Kidney (tissue), 14 donors: Measurements from ENCODE around the gene USH1C. TPM values are rescaled to one million over a fixed set of nuclear protein-coding genes. Genes with fewer than 3 reads are reported as not detected.

Source experiments
- DNase-seq, 5 donors: peaks; one replicate each; pipeline ENCODE4 v3.0.0-alpha.2; 2013 to 2020
- FAIRE-seq: peaks from 2 replicates; lab custom pipeline; 2012; peaks lifted over from hg19 to GRCh38; lab: Jason Lieb, UNC
- H3K27ac ChIP-seq, 2 donors: one replicate each; pipeline ENCODE4 v1.7.0; 2013; ENCODE audit warnings: low read depth in 2 of 2, low read length in 2 of 2, inconsistent platforms in 1 of 2
- H3K27me3 ChIP-seq: one replicate; pipeline ENCODE4 v1.7.1; 2013; ENCODE audit warnings: low read length, inconsistent platforms; ENCODE audit not compliant: control insufficient read depth, insufficient read depth
- H3K36me3 ChIP-seq, 3 donors: one replicate each; pipeline versions ENCODE4 v1.7.0 to v1.7.1; 2013; ENCODE audit warnings: low read length in 3 of 3, control low read depth in 1 of 3, inconsistent platforms in 1 of 3; ENCODE audit not compliant: insufficient read depth in 3 of 3, control insufficient read depth in 2 of 3
- H3K4me1 ChIP-seq, 3 donors: one replicate each; pipeline versions ENCODE4 v1.7.0 to v1.7.1; 2013; ENCODE audit warnings: low read length in 3 of 3, inconsistent platforms in 1 of 3, low read depth in 1 of 3; ENCODE audit not compliant: control insufficient read depth in 2 of 3, insufficient read depth in 2 of 3
- H3K4me3 ChIP-seq, 3 donors: one replicate each; pipeline versions ENCODE4 v1.7.0 to v1.8.1; 2013; ENCODE audit warnings: low read length in 3 of 3, control low read depth in 1 of 3, inconsistent platforms in 1 of 3
- H3K9ac ChIP-seq, 3 donors: one replicate each; pipeline versions ENCODE4 v1.7.0 to v1.7.1; 2013; ENCODE audit warnings: low read length in 3 of 3, control low read depth in 1 of 3, inconsistent platforms in 1 of 3
- H3K9me3 ChIP-seq, 3 donors: one replicate each; pipeline versions ENCODE4 v1.7.0 to v1.7.1; 2013; ENCODE audit warnings: low read length in 3 of 3, control low read depth in 1 of 3, inconsistent platforms in 1 of 3; ENCODE audit not compliant: control insufficient read depth in 2 of 3, insufficient read depth in 1 of 3
- intact Hi-C: fragments of 100-400 bp; cut with DNase I; formaldehyde crosslinking; loops from one replicate; pipeline ENCODE4 v1.11.1; 2022
- polyA plus RNA-seq: library from polyadenylated mRNA; stranded (reverse); fragments of 350-450 nt; fragmentation: Illumina TruSeq; extraction: RNeasy Lipid Tissue Mini Kit (QIAGEN cat#74804); gene quantifications from one replicate; pipeline ENCODE4 v1.2.3, GENCODE V29; 2014; ENCODE audit warnings: low read depth, low replicate concordance; ENCODE audit not compliant: insufficient read depth
- total RNA-seq: library from RNA; stranded (reverse); fragmentation: NEBNext Ultra II Directional; extraction: Animal tissue kit (Norgen Biotek cat#: 25700); gene quantifications from one replicate; pipeline ENCODE4 v1.2.1, GENCODE V29; 2021
- TF ChIP-seq, protein P1 (sequence below): IDR thresholded peaks from 3 replicates; pipeline ENCODE4 v1.5.1; 2012; ENCODE audit warnings: mild to moderate bottlenecking, moderate library complexity, borderline replicate concordance; ENCODE audit not compliant: insufficient read depth; ENCODE audit errors: extremely low read depth
- donor health status: control.
- donor health status: control.
- donor health status: control.
- donor health status: control.
- donor health status: control.
- donor health status: DM: yes; HTN: yes; CAD: no.
- donor health status: Normal renal cell carcinoma (clear cell type).

Gene USH1C
- total and polyA plus RNA-seq, 2 donors from 2014 or later = 38.6 to 107 TPM

GRCh38 chr11:17445240-17445795, 98.9 kb downstream of the USH1C start:
- Histone ChIP-seq H3K9ac (no peak overlapping the region), H3K4me3 (no peak overlapping the region), H3K9me3 (no peaks in the 10 kb centered on the region), H3K27me3 (no peaks in the 10 kb centered on the region), H3K4me1 (no peaks in the 10 kb centered on the region), H3K36me3 (no peaks in the 10 kb centered on the region), H3K27ac (no peak overlapping the region)
- intact Hi-C loops = no loop called here
- FAIRE-seq (no peak), DNase-seq (no peak)
- TF ChIP-seq, protein P1, sequence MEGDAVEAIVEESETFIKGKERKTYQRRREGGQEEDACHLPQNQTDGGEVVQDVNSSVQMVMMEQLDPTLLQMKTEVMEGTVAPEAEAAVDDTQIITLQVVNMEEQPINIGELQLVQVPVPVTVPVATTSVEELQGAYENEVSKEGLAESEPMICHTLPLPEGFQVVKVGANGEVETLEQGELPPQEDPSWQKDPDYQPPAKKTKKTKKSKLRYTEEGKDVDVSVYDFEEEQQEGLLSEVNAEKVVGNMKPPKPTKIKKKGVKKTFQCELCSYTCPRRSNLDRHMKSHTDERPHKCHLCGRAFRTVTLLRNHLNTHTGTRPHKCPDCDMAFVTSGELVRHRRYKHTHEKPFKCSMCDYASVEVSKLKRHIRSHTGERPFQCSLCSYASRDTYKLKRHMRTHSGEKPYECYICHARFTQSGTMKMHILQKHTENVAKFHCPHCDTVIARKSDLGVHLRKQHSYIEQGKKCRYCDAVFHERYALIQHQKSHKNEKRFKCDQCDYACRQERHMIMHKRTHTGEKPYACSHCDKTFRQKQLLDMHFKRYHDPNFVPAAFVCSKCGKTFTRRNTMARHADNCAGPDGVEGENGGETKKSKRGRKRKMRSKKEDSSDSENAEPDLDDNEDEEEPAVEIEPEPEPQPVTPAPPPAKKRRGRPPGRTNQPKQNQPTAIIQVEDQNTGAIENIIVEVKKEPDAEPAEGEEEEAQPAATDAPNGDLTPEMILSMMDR = no peak

- H3K9ac ChIP-seq = no peak overlapping the region
- intact Hi-C loops = no loop called here
These were observed 100.1 kb downstream of the USH1C start for GRCh38 chr11:17443926-17444690.

More at GRCh38 chr11:17443926-17444690, 100.1 kb downstream of the USH1C start:
- DNase-seq = peak in 1 of 5 donors; percentile 19
- H3K9me3 ChIP-seq = no peaks in the 10 kb centered on the region
- H3K4me3 ChIP-seq = no peak overlapping the region
- TF ChIP-seq, protein P1 = no peak
- no peaks in the 10 kb centered on the region for H3K36me3 ChIP-seq
- no peaks in the 10 kb centered on the region for H3K27me3 ChIP-seq
- H3K27ac ChIP-seq = no peak overlapping the region
- H3K4me1 ChIP-seq = no peaks in the 10 kb centered on the region
- no peak for FAIRE-seq

Other genes with a start within 250 kb of the USH1C start
- 4.5 TPM for gene NCR3LG1, start 192.6 kb downstream of the USH1C start, total RNA-seq
- 0.71 TPM for gene NCR3LG1, start 192.6 kb downstream of the USH1C start, polyA plus RNA-seq
- 4.8 TPM for gene KCNJ11, start 155.8 kb downstream of the USH1C start, total RNA-seq
- 3.6 TPM for gene KCNJ11, start 155.8 kb downstream of the USH1C start, polyA plus RNA-seq
- 1.3 TPM for gene ABCC8, start 67.6 kb downstream of the USH1C start, total RNA-seq
- gene ABCC8, start 67.6 kb downstream of the USH1C start, polyA plus RNA-seq = 3.2 TPM
- gene OTOG, start 2.8 kb upstream of the USH1C start, total RNA-seq = 0.06 TPM
- not detected for gene OTOG, start 2.8 kb upstream of the USH1C start, polyA plus RNA-seq
- gene MYOD1, start 175.2 kb upstream of the USH1C start, total RNA-seq = not detected
- gene MYOD1, start 175.2 kb upstream of the USH1C start, polyA plus RNA-seq = not detected
- 0.03 TPM for gene KCNC1, start 190.4 kb upstream of the USH1C start, total RNA-seq
- gene KCNC1, start 190.4 kb upstream of the USH1C start, polyA plus RNA-seq = not detected